GM19035 (cell line): ENCODE results near the gene ARHGAP21.

Experiments
- ATAC-seq: cut with Tn5 transposase; IDR thresholded peaks from one replicate; pipeline ENCODE4 v1.9.1; 2021; ENCODE audit not compliant: unreplicated experiment

The ARHGAP21 gene

GRCh38 chr10:24589265-24589664 is 134.4 kb downstream of the ARHGAP21 start:
- ATAC-seq, result no peak

GRCh38 chr10:24579906-24580305 is 143.8 kb downstream of the ARHGAP21 start:
- ATAC-seq, result no peak

GRCh38 chr10:24579448-24579847 is 144.2 kb downstream of the ARHGAP21 start:
- no peak for ATAC-seq

- no peak for ATAC-seq
These were observed 148.1 kb downstream of the ARHGAP21 start for GRCh38 chr10:24575481-24576002.

- no peak for ATAC-seq
These were observed 149.0 kb downstream of the ARHGAP21 start for GRCh38 chr10:24574578-24575155.

GRCh38 chr10:24574161-24574560 is 149.5 kb downstream of the ARHGAP21 start:
- ATAC-seq, result no peak

GRCh38 chr10:24571870-24572450 is 151.7 kb downstream of the ARHGAP21 start:
- ATAC-seq, result no peak

- no peak for ATAC-seq
These were observed 152.8 kb downstream of the ARHGAP21 start for GRCh38 chr10:24570658-24571426.

GRCh38 chr10:24569828-24570657 is 153.6 kb downstream of the ARHGAP21 start:
- no peak for ATAC-seq

GRCh38 chr10:24569330-24569796 is 154.3 kb downstream of the ARHGAP21 start:
- ATAC-seq, result no peak

- ATAC-seq, result no peak
These were observed 155.6 kb downstream of the ARHGAP21 start for GRCh38 chr10:24568042-24568441.

GRCh38 chr10:24561453-24561852 is 162.2 kb downstream of the ARHGAP21 start:
- no peak for ATAC-seq

- peak; percentile 76 for ATAC-seq
These were observed 166.6 kb downstream of the ARHGAP21 start for GRCh38 chr10:24556750-24557742.

GRCh38 chr10:24556126-24556749 is 167.4 kb downstream of the ARHGAP21 start:
- ATAC-seq, result no peak

GRCh38 chr10:24554036-24554435 is 169.7 kb downstream of the ARHGAP21 start:
- no peak for ATAC-seq

GRCh38 chr10:24553051-24553612 is 170.6 kb downstream of the ARHGAP21 start:
- ATAC-seq, result no peak

- no peak for ATAC-seq
These were observed 171.2 kb downstream of the ARHGAP21 start for GRCh38 chr10:24552346-24553016.

GRCh38 chr10:24551161-24551560 is 172.5 kb downstream of the ARHGAP21 start:
- ATAC-seq, result no peak
